Neuronal stem cell (in vitro differentiated cells): ENCODE results near the gene HS1BP3.

Experiments used
- DNase-seq: peaks from one replicate; pipeline ENCODE4 v3.0.0-alpha.2; 2013; ENCODE audit warnings: low spot score
- H2AFZ ChIP-seq: one replicate; pipeline ENCODE4 v1.6.1; 2013; ENCODE audit warnings: mild to moderate bottlenecking, low read length, inconsistent platforms
- H2AK5ac ChIP-seq: 2 replicates; pipeline ENCODE4 v1.6.1; 2013; ENCODE audit warnings: low read depth, mild to moderate bottlenecking, inconsistent platforms, low read length, moderate library complexity, mixed read lengths
- H2BK120ac ChIP-seq: 2 replicates; pipeline ENCODE4 v1.6.1; 2013; ENCODE audit warnings: low read depth, mild to moderate bottlenecking, inconsistent platforms, low read length, moderate library complexity, mixed read lengths
- H2BK12ac ChIP-seq: one replicate; pipeline ENCODE4 v1.6.1; 2013; ENCODE audit warnings: low read length, inconsistent platforms
- H2BK15ac ChIP-seq: 2 replicates; pipeline ENCODE4 v1.6.1; 2013; ENCODE audit warnings: mild to moderate bottlenecking, low read length, inconsistent platforms, mixed read lengths
- H2BK5ac ChIP-seq: one replicate; pipeline ENCODE4 v1.6.1; 2013; ENCODE audit warnings: inconsistent platforms, mild to moderate bottlenecking, low read length, moderate library complexity
- H3K14ac ChIP-seq: one replicate; pipeline ENCODE4 v1.6.1; 2013; ENCODE audit warnings: low read length, inconsistent platforms
- H3K18ac ChIP-seq: 2 replicates; pipeline ENCODE4 v1.6.1; 2013; ENCODE audit warnings: low read length, inconsistent platforms
- H3K23ac ChIP-seq: 2 replicates; pipeline ENCODE4 v1.6.1; 2013; ENCODE audit warnings: low read depth, mild to moderate bottlenecking, mixed read lengths, low read length, inconsistent platforms; ENCODE audit not compliant: poor library complexity
- H3K27ac ChIP-seq: replicated peaks from 3 replicates; pipeline ENCODE4 v1.5.1; 2013; ENCODE audit warnings: low read length, inconsistent platforms
- H3K27me3 ChIP-seq, 3 experiments: 2 replicates each; pipeline ENCODE4 v1.6.1; 2013; ENCODE audit warnings: low read length in 3 of 3, mild to moderate bottlenecking in 2 of 3, inconsistent platforms in 1 of 3, low read depth in 1 of 3, mixed read lengths in 1 of 3, moderate library complexity in 1 of 3; ENCODE audit not compliant: control insufficient read depth in 3 of 3, insufficient read depth in 3 of 3
- H3K36me3 ChIP-seq, 2 donors: replicated peaks in 1 of 2; 2 replicates each; pipeline ENCODE4 v1.6.1; 2013; ENCODE audit warnings: low read length in 2 of 2; ENCODE audit not compliant: control insufficient read depth in 2 of 2, insufficient read depth in 2 of 2
- H3K4ac ChIP-seq: 2 replicates; pipeline ENCODE4 v1.6.1; 2013; ENCODE audit warnings: inconsistent platforms, mild to moderate bottlenecking, low read length, moderate library complexity
- H3K4me1 ChIP-seq, 2 donors: 1 replicate in 1 of 2; 2 replicates in 1 of 2; pipeline ENCODE4 v1.6.1; 2013; ENCODE audit warnings: low read length in 2 of 2, low read depth in 1 of 2; ENCODE audit not compliant: control insufficient read depth in 2 of 2, insufficient read depth in 1 of 2
- H3K4me2 ChIP-seq: one replicate; pipeline ENCODE4 v1.6.1; 2013; ENCODE audit warnings: mild to moderate bottlenecking, low read length, inconsistent platforms; ENCODE audit not compliant: insufficient read depth, poor library complexity, severe bottlenecking
- H3K4me3 ChIP-seq, 2 donors: 2 replicates each; pipeline ENCODE4 v1.5.1; 2013; ENCODE audit warnings: low read length in 2 of 2, mild to moderate bottlenecking in 2 of 2, inconsistent platforms in 1 of 2, moderate library complexity in 1 of 2
- H3K79me1 ChIP-seq: one replicate; pipeline ENCODE4 v1.6.1; 2013; ENCODE audit warnings: low read depth, mild to moderate bottlenecking, inconsistent platforms, low read length, moderate library complexity
- H3K9ac ChIP-seq: one replicate; pipeline ENCODE4 v1.6.1; 2013; ENCODE audit warnings: mild to moderate bottlenecking, low read depth, low read length, inconsistent platforms; ENCODE audit not compliant: poor library complexity
- H3K9me3 ChIP-seq, 2 donors: replicated peaks in 1 of 2; 2 replicates each; pipeline versions ENCODE3 to v1.6.1; 2013; ENCODE audit warnings: low read length in 2 of 2, mild to moderate bottlenecking in 2 of 2, inconsistent platforms in 1 of 2, low read depth in 1 of 2, mixed read lengths in 1 of 2, moderate library complexity in 1 of 2; ENCODE audit not compliant: control insufficient read depth in 2 of 2, insufficient read depth in 1 of 2
- H4K8ac ChIP-seq: one replicate; pipeline ENCODE4 v1.6.1; 2013; ENCODE audit warnings: low read depth, mild to moderate bottlenecking, inconsistent platforms, low read length, moderate library complexity
- H4K91ac ChIP-seq: one replicate; pipeline ENCODE4 v1.6.1; 2013; ENCODE audit warnings: low read length, low read depth, mild to moderate bottlenecking, inconsistent platforms; ENCODE audit not compliant: poor library complexity
- WGBS, 2 donors: extraction: QIAGEN DNeasy Blood & Tissue Kit; methylation state at CpG; one replicate each; pipeline ENCODE4 v1.1.7; 2013; ENCODE audit warnings: missing lambda C conversion rate in 2 of 2, mixed read lengths in 1 of 2; ENCODE audit not compliant: insufficient read length in 2 of 2, insufficient replicate concordance in 1 of 2; ENCODE audit errors: extremely low coverage in 2 of 2; 5-methylcytosine and 5-hydroxymethylcytosine counted together

HS1BP3 gene

DNA sequence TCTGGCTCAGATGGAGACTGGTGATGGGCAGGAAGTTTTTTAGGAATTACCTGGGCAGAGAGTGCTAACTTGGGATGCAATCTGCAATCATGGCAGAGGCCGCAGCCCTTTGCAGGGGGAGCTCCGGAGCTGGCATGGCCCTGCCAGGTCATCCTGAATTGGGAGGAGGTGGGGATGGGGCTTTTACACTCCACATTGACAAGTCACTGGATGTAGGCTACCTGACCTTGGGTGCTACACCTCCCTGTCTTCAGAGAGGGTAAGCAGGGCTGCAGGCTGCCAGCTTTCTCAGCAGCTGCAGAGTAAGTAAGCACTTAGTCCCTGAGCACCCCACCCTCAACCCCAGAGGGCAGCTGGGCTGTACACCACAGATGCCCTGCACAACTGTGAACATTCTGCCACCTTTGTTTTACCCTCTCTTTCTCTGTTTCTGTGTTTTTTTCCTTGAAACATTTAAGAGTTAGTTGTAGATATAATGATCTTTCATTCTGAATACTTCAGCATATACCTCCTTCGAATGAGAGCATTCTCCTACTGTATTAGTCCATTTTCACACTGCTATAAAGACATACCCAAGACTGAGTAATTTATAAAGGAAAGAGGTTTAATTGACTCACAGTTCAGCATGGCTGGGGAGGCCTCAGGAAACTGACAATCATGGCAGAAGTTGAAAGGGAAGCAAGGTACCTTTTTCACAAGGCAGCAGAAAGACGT, 6.8 kb upstream of the HS1BP3 start:
- Histone ChIP-seq H3K79me1 (no peaks in the 10 kb centered on the region), H4K8ac (no peak overlapping the region), H2BK15ac (no peak overlapping the region), H3K14ac (no peak overlapping the region), H3K9me3 (no peaks in the 10 kb centered on the region), H3K27me3 (peaks cover 0 to 74% (median 14%) of the 10 kb centered on the region in 3 experiments), H2AK5ac (no peak overlapping the region), H3K36me3 (no peaks in the 10 kb centered on the region), H2BK12ac (no peak overlapping the region), H3K4me2 (no peak overlapping the region), H2BK5ac (no peak overlapping the region), H2AFZ (no peak overlapping the region), H3K18ac (no peak overlapping the region), H3K27ac (no peak overlapping the region), H3K9ac (no peak overlapping the region), H2BK120ac (no peak overlapping the region), H3K4me1 (peaks cover 7 to 13% of the 10 kb centered on the region in 2 donors), H4K91ac (no peak overlapping the region), H3K4me3 (no peak overlapping the region), H3K4ac (no peak overlapping the region), H3K23ac (no peak overlapping the region)
- DNase-seq: no peak
- no CpG with 5 or more reads among the region's 4 CpGs for WGBS, 2 donors

DNA sequence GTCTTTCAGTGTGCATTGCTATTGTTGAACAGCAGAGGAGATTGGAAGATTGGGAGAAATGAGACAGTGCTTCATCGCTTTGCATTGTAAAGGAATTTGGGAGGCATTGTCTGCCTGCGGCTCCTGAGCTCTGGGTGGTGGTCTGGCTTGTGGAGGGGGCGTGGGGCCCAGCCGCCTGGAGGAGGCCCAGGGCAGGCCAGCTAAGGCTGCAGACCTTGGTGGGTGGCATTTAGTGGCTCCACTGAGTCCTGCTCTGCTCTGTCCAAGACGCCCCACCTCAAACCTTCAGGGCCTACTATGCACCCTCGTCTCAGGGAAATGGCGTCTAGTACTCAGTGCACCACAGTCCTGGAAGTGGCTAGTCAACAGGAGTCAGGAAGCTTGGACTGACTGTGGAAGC, 5.7 kb upstream of the HS1BP3 start:
- no peak overlapping the region for H3K9ac ChIP-seq
- peaks cover 9 to 11% of the 10 kb centered on the region in 2 donors for H3K4me1 ChIP-seq
- no peak overlapping the region for H2AK5ac ChIP-seq
- no peaks in the 10 kb centered on the region for H3K36me3 ChIP-seq
- no peak overlapping the region for H3K27ac ChIP-seq
- H3K27me3 ChIP-seq: peaks cover 0 to 70% (median 7%) of the 10 kb centered on the region in 3 experiments
- no peak overlapping the region for H3K4ac ChIP-seq
- WGBS, 2 donors: no CpG with 5 or more reads among the region's 7 CpGs
- no peak overlapping the region for H2BK15ac ChIP-seq
- DNase-seq: no peak
- H2BK12ac ChIP-seq: no peak overlapping the region
- H2BK5ac ChIP-seq: no peak overlapping the region
- H3K14ac ChIP-seq: no peak overlapping the region
- no peak overlapping the region for H4K8ac ChIP-seq
- no peaks in the 10 kb centered on the region for H3K79me1 ChIP-seq
- H3K4me3 ChIP-seq: no peak overlapping the region
- H4K91ac ChIP-seq: no peak overlapping the region
- H3K18ac ChIP-seq: no peak overlapping the region
- no peak overlapping the region for H2BK120ac ChIP-seq
- no peak overlapping the region for H3K4me2 ChIP-seq
- H3K23ac ChIP-seq: no peak overlapping the region
- H3K9me3 ChIP-seq: no peaks in the 10 kb centered on the region
- H2AFZ ChIP-seq: no peak overlapping the region

DNA sequence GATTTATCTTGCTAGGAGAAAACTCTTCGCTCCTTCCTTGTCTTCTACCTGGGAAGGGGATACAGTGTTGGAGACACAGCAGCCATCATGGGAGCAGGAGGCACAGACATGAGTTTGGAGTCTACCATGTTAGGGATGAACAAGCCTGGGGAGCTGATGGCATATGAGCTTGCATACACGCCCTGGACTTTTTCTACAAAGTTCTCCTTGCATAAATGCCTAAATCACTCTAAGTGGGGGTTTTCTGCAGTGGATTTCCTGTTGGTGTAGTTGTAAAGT, 3.6 kb upstream of the HS1BP3 start:
- no peak overlapping the region for H2BK15ac ChIP-seq
- no peak overlapping the region for H3K23ac ChIP-seq
- peaks cover 0 to 57% (median 2%) of the 10 kb centered on the region in 3 experiments for H3K27me3 ChIP-seq
- no peak overlapping the region for H2AK5ac ChIP-seq
- no peaks in the 10 kb centered on the region for H3K36me3 ChIP-seq
- no peak overlapping the region for H2BK5ac ChIP-seq
- no peak overlapping the region for H4K91ac ChIP-seq
- H3K18ac ChIP-seq: no peak overlapping the region
- no peak overlapping the region for H3K27ac ChIP-seq
- WGBS, 2 donors: no CpG with 5 or more reads among the region's 2 CpGs
- H3K4me2 ChIP-seq: no peak overlapping the region
- DNase-seq: no peak
- no peak overlapping the region for H3K4me3 ChIP-seq
- no peaks in the 10 kb centered on the region for H3K9me3 ChIP-seq
- H3K14ac ChIP-seq: no peak overlapping the region
- no peak overlapping the region for H3K9ac ChIP-seq
- H4K8ac ChIP-seq: no peak overlapping the region
- no peak overlapping the region for H2AFZ ChIP-seq
- no peak overlapping the region for H2BK12ac ChIP-seq
- H3K79me1 ChIP-seq: no peaks in the 10 kb centered on the region
- H2BK120ac ChIP-seq: no peak overlapping the region
- H3K4ac ChIP-seq: no peak overlapping the region
- peaks cover 13 to 17% of the 10 kb centered on the region in 2 donors for H3K4me1 ChIP-seq

DNA sequence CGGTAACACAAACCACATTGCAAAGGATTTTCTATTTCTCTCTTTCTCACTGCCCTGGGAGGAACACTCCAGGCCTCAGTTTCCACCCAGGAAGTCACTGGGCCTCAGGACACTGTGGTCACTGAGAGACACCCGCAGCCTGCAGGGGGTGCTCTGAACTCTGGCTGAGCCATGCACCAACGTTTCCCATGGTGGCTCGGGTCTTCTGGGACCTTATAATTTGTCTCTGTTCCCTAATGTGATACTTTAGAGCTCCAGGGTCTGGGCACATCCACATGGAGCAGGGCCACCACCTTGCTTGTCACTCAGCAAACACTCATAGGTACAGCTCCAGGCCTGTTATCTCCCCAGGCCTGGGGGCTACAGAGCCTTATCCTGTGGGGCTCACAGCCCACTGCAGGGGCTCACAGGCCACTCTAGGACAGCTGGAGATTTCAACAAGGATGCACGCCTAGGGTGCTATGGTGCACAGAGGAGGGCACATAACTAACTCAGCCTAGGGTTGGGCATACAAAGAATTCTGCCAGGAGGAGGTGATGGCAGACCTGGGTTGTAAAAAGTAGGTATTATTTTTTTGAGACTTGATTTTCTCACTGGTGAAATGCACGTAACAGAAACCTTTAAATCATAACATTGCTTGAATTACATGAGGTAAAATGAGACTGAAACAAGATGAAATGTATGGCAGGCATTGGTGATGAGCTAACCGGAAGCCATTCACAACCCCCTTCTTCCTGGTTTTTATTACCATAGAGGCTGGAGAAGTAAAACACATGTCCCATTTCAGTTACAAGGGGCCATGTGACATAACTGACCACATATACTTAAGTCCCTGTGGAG, 3.0 kb upstream of the HS1BP3 start:
- DNase-seq: no peak
- Histone ChIP-seq H3K4me2 (no peak overlapping the region), H4K91ac (no peak overlapping the region), H3K9ac (no peak overlapping the region), H3K9me3 (no peaks in the 10 kb centered on the region), H4K8ac (no peak overlapping the region), H3K27me3 (peaks cover 0 to 51% (median 2%) of the 10 kb centered on the region in 3 experiments), H3K4me3 (no peak overlapping the region), H3K23ac (no peak overlapping the region), H3K79me1 (no peaks in the 10 kb centered on the region), H3K4me1 (peaks cover 13 to 17% of the 10 kb centered on the region in 2 donors), H3K18ac (no peak overlapping the region), H2BK120ac (no peak overlapping the region), H2AK5ac (no peak overlapping the region), H2BK15ac (no peak overlapping the region), H2AFZ (no peak overlapping the region), H3K4ac (no peak overlapping the region), H2BK12ac (no peak overlapping the region), H3K27ac (no peak overlapping the region), H3K36me3 (no peaks in the 10 kb centered on the region), H2BK5ac (no peak overlapping the region), H3K14ac (no peak overlapping the region)
- no CpG with 5 or more reads among the region's 7 CpGs for WGBS, 2 donors
